Activated T-cell treated with anti-CD3 and anti-CD28 coated beads for 1 hour (primary cell): ENCODE data around the gene CYLC2.

ENCODE experiments used
- DNase-seq: peaks from one replicate; pipeline ENCODE4 v3.0.0-alpha.2; 2020; ENCODE audit warnings: low read depth

Gene CYLC2

GRCh38 chr9:102995033-102995432 is at the start of gene CYLC2:
CYLC2 (plus strand) TSS chr9:102995333; CDS start chr9:102995381, 48 bp downstream.
- DNase-seq, result no peak

- DNase-seq, result no peak
Measured at GRCh38 chr9:102950346-102950745, 44.8 kb upstream of the CYLC2 start.

GRCh38 chr9:102966999-102967398 is 28.1 kb upstream of the CYLC2 start:
- no peak for DNase-seq

- no peak for DNase-seq
Measured at GRCh38 chr9:102967979-102968378, 27.2 kb upstream of the CYLC2 start.

- no peak for DNase-seq
Measured at GRCh38 chr9:102972780-102973179, 22.4 kb upstream of the CYLC2 start.

GRCh38 chr9:102974530-102974929 is 20.6 kb upstream of the CYLC2 start:
- DNase-seq, result no peak

- no peak for DNase-seq
Measured at GRCh38 chr9:102975251-102975650, 19.9 kb upstream of the CYLC2 start.

GRCh38 chr9:102985162-102985895 is 9.8 kb upstream of the CYLC2 start:
- DNase-seq, result no peak

GRCh38 chr9:102986425-102986824 is 8.7 kb upstream of the CYLC2 start:
- no peak for DNase-seq

- DNase-seq, result no peak
Measured at GRCh38 chr9:103003689-103004088, 8.6 kb downstream of the CYLC2 start.

GRCh38 chr9:103014242-103014641 is 19.1 kb downstream of the CYLC2 start:
- DNase-seq, result no peak

- no peak for DNase-seq
Measured at GRCh38 chr9:103025796-103026195, 30.7 kb downstream of the CYLC2 start.

GRCh38 chr9:103037508-103038477 is 42.7 kb downstream of the CYLC2 start:
- no peak for DNase-seq

- DNase-seq, result no peak
Measured at GRCh38 chr9:103041961-103042360, 46.8 kb downstream of the CYLC2 start.
